ENCODE measurements around the gene TULP4. TPM values are rescaled to one million over a fixed set of nuclear protein-coding genes. Genes with fewer than 3 reads are reported as not detected.

The TULP4 gene
- total and polyA plus RNA-seq, 10 donors, result 1.8 to 143 (median 78.1) TPM

DNA sequence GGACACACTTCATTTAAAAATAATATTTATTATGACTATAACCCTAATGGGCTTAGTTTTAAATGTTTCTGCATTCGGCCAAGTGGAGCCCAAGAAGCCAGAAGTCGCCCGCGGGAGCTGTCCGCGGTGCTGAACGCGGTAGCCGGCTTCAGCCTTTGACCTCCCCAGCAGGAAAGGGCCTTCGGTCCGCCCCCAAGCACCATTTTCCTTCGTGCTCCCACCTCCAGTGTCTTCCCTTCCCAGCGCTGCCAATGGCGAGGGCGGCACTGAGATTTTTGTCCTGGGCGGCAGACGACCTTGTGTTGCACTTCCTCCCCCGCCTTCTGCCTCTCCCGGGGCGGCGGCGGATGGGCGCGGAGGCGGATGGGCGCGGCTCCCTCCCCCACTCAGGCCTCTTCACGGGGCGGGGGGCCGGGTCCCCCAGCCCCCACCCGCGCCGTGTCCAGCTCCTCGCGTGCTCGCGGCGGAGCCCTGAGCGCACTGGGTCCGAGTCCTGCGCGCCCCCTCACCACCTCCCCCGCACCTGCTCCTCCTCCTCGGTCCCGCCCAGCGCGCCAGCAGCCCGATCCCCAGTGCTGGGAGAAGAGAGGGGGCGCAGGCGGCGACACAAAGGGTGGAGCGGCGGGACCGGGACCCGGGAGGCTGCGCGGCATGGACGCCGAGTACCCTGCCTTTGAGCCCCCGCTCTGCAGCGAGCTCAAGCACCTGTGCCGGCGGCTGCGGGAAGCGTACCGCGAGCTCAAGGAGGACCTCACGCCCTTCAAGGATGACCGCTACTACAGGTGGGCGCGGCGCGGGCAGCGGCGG lies 224.0 kb downstream of the TULP4 start:
- DNase-seq, result peak; percentile 85
- TF ChIP-seq, protein P1, sequence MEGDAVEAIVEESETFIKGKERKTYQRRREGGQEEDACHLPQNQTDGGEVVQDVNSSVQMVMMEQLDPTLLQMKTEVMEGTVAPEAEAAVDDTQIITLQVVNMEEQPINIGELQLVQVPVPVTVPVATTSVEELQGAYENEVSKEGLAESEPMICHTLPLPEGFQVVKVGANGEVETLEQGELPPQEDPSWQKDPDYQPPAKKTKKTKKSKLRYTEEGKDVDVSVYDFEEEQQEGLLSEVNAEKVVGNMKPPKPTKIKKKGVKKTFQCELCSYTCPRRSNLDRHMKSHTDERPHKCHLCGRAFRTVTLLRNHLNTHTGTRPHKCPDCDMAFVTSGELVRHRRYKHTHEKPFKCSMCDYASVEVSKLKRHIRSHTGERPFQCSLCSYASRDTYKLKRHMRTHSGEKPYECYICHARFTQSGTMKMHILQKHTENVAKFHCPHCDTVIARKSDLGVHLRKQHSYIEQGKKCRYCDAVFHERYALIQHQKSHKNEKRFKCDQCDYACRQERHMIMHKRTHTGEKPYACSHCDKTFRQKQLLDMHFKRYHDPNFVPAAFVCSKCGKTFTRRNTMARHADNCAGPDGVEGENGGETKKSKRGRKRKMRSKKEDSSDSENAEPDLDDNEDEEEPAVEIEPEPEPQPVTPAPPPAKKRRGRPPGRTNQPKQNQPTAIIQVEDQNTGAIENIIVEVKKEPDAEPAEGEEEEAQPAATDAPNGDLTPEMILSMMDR (IDR thresholded peaks at IDR 0.05 in 8 of 11, conservative IDR thresholded peaks at IDR 0.05 in 3 of 11), result no peak
- peak; percentile 52 to 77 (median 69) for TF ChIP-seq POLR2AphosphoS5 (IDR thresholded peaks at IDR 0.05)
- 1 to 2% (median 1%) methylated on average over 18 to 75 of the region's 75 CpGs for WGBS, 5 donors
- Histone ChIP-seq H3K4me3 (peak overlapping the region; percentile 33 to 75 (median 58)), H3K4me1 (peaks cover 7 to 24% (median 20%) of the 10 kb centered on the region in 6 donors), H3K36me3 (no peaks in the 10 kb centered on the region), H3K27me3 (replicated peaks in 1 of 7) (peaks cover 0 to 72% (median 30%) of the 10 kb centered on the region in 7 donors), H3K27ac (peak overlapping the region in 5 of 8 donors; percentile 57 to 78 (median 75)), H3K9me3 (peaks cover 0 to 8% (median 0%) of the 10 kb centered on the region in 8 donors)
- intact Hi-C loops (cut with DNase I; ENCODE audit: low total_unique reads), result no loop called here

DNA sequence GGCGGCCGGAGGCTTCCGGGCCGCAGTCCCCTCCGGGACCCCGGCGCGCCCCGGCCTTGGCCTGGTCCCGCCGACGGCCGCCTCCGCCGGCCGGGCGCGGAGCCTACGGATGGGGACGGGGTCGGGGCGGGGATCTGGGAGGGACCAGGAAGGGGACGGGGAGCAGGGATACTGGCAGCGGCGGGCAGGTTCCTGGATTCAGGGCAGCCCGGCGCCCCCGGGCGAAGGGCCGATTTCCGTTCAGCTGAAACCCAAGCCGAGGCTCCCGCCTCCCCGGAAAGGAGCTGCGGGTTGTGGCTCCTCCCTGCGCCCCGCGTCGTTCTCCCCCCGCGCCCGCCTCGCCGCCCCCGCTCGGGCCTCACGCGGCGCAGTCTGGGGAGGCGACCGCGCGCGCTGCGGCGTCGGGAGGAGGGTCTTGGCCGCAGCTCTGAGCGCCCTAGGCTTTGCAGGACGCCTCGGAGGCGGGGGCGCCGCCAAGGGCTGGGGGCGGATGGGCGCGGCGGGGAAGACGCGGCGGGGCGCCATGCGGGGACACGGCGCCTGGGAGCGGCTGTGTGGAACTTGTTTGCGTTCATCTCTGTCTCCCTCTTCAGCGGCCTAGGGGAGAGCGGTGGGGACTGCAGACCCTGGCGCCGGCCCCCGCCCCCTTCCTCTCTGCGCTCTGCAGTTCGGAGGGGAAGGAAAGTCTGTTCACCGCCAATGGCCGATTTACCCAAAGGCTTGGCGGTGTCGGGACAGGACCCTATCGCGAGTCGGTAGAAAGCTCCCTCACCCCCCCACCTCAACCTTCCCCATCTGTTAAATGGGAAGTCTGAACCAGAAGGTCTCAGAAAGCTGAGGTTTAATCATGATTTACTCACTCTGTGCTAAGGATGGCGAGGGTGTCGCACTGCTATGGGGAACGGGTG lies 224.9 kb downstream of the TULP4 start:
- H3K27ac ChIP-seq, result peak overlapping the region in 5 of 8 donors; percentile 57 to 78 (median 75)
- WGBS, 5 donors, result 4 to 9% (median 6%) methylated on average over 47 to 94 of the region's 94 CpGs
- peaks cover 0 to 72% (median 30%) of the 10 kb centered on the region in 7 donors for H3K27me3 ChIP-seq (replicated peaks in 1 of 7)
- H3K36me3 ChIP-seq, result no peaks in the 10 kb centered on the region
- H3K4me1 ChIP-seq, result peaks cover 7 to 24% (median 20%) of the 10 kb centered on the region in 6 donors
- peak overlapping the region; percentile 33 to 75 (median 58) for H3K4me3 ChIP-seq
- DNase-seq, result no peak
- intact Hi-C loops (cut with DNase I; ENCODE audit: low total_unique reads), result no loop called here
- peaks cover 0 to 7% (median 0%) of the 10 kb centered on the region in 8 donors for H3K9me3 ChIP-seq
- TF ChIP-seq POLR2AphosphoS5 (IDR thresholded peaks at IDR 0.05) (peak in 2 of 3 donors; percentile 18 to 35), POLR2A (IDR thresholded peaks at IDR 0.05) (no peak)

DNA sequence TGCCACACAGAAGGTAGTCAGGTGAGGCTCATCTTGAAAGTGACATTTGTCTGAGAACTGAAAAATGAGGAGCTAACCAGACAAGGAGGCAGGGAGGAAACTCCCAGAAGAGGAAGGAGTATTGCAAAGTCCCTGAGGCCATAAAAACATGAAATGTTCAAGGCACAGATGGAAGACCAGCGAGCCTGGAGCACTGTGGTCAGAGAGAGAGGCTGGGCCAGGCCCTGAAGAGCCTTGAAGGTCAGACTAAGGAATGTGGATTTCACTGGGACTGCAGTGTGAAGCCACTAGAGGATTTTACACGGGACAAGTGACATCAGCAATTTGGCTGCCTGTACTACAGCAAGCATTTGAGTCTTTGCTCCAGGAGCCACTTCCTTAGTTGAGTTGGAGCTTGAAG lies 226.5 kb downstream of the TULP4 start:
- intact Hi-C loops (cut with DNase I; ENCODE audit: low total_unique reads), result no loop called here
- WGBS, 5 donors, result 28 to 58% (median 42%) methylated on average over 2 of the region's 2 CpGs
- Histone ChIP-seq H3K4me3 (no peak overlapping the region), H3K4me1 (peaks cover 7 to 24% (median 20%) of the 10 kb centered on the region in 6 donors), H3K27me3 (replicated peaks in 1 of 7) (peaks cover 0 to 67% (median 30%) of the 10 kb centered on the region in 7 donors), H3K36me3 (no peaks in the 10 kb centered on the region), H3K27ac (no peak overlapping the region), H3K9me3 (peaks cover 0 to under 1% (median 0%) of the 10 kb centered on the region in 8 donors)
- no peak for TF ChIP-seq POLR2A (IDR thresholded peaks at IDR 0.05)
- TF ChIP-seq, protein P1 (IDR thresholded peaks at IDR 0.05 in 8 of 11, conservative IDR thresholded peaks at IDR 0.05 in 3 of 11), result no peak
- TF ChIP-seq POLR2AphosphoS5 (IDR thresholded peaks at IDR 0.05), result no peak
- DNase-seq, result no peak

DNA sequence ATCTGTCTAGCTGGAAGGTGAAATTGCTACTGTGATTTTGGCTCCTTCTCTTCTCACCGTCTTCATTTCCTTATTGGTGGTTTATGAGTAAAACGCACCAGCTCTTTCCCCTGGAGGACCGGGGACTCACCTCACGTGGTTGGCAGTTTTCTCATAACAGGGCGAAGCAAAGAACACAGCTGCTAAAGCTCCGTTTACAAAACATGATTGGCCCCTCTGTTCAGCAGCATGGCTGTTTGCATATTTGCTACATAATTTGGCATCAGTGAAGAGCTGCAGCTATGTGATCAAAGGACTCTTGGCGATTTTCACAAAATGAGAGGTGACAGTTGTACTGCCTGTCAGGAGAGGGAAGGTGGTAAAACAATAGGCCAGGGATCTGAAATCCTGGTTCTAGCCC lies 227.1 kb downstream of the TULP4 start:
- Histone ChIP-seq H3K36me3 (no peaks in the 10 kb centered on the region), H3K9me3 (no peaks in the 10 kb centered on the region), H3K4me1 (peaks cover 7 to 24% (median 20%) of the 10 kb centered on the region in 6 donors), H3K27me3 (replicated peaks in 1 of 7) (peaks cover 0 to 62% (median 30%) of the 10 kb centered on the region in 7 donors), H3K4me3 (no peak overlapping the region), H3K27ac (no peak overlapping the region)
- 66 to 78% (median 72%) methylated on average over 7 of the region's 7 CpGs for WGBS, 5 donors
- no peak for DNase-seq
- intact Hi-C loops (cut with DNase I; ENCODE audit: low total_unique reads), result no loop called here
- TF ChIP-seq, protein P1 (IDR thresholded peaks at IDR 0.05 in 8 of 11, conservative IDR thresholded peaks at IDR 0.05 in 3 of 11), result no peak
- no peak for TF ChIP-seq POLR2A (IDR thresholded peaks at IDR 0.05)
- TF ChIP-seq POLR2AphosphoS5 (IDR thresholded peaks at IDR 0.05), result no peak
